Globus pallidus (tissue), 1 donor: ENCODE results near the gene MAU2.
A peak's percentile ranks its signal among the peaks of the same experiment; 100 is the strongest.

Experiments used
- DNase-seq: peaks from one replicate; pipeline ENCODE4 v3.0.0-alpha.2; 2015; ENCODE audit warnings: low spot score

Gene MAU2

GRCh38 chr19:19320361-19321140 lies at the start of gene MAU2, which contains the start of gene SUGP1:
MAU2 (plus strand) TSS chr19:19320829; CDS start chr19:19320860, 31 bp downstream.
SUGP1 (minus strand) TSS chr19:19320509; CDS start chr19:19320496, 13 bp downstream.
- peak; percentile 86 for DNase-seq

GRCh38 chr19:19271828-19272599 lies 48.6 kb upstream of the MAU2 start:
- DNase-seq = no peak

- no peak for DNase-seq
These were observed 46.5 kb upstream of the MAU2 start for GRCh38 chr19:19274146-19274545.

- DNase-seq = no peak
These were observed 45.7 kb upstream of the MAU2 start for GRCh38 chr19:19274716-19275565.

GRCh38 chr19:19276386-19276785 lies 44.2 kb upstream of the MAU2 start:
- no peak for DNase-seq

GRCh38 chr19:19276851-19277250 lies 43.8 kb upstream of the MAU2 start:
- DNase-seq = no peak

GRCh38 chr19:19278315-19278714 lies 42.3 kb upstream of the MAU2 start:
- DNase-seq = no peak

- DNase-seq = no peak
These were observed 41.5 kb upstream of the MAU2 start for GRCh38 chr19:19279062-19279612.

GRCh38 chr19:19279853-19280252 lies 40.8 kb upstream of the MAU2 start:
- no peak for DNase-seq

- peak; percentile 7 for DNase-seq
These were observed 40.1 kb upstream of the MAU2 start for GRCh38 chr19:19280561-19280960.

- DNase-seq = no peak
These were observed 34.9 kb upstream of the MAU2 start for GRCh38 chr19:19285686-19286085.

GRCh38 chr19:19292607-19293006 lies 28.0 kb upstream of the MAU2 start:
- no peak for DNase-seq

GRCh38 chr19:19294914-19295313 lies 25.7 kb upstream of the MAU2 start:
- no peak for DNase-seq

GRCh38 chr19:19296953-19297689 lies 23.5 kb upstream of the MAU2 start:
- no peak for DNase-seq

GRCh38 chr19:19297759-19298158 lies 22.9 kb upstream of the MAU2 start:
- DNase-seq = no peak

- no peak for DNase-seq
These were observed 20.0 kb upstream of the MAU2 start for GRCh38 chr19:19300613-19301012.

- no peak for DNase-seq
These were observed 17.2 kb upstream of the MAU2 start for GRCh38 chr19:19303411-19303810.

GRCh38 chr19:19304186-19304965 lies 16.3 kb upstream of the MAU2 start:
- DNase-seq = no peak

- no peak for DNase-seq
These were observed 15.6 kb upstream of the MAU2 start for GRCh38 chr19:19305066-19305465.

- DNase-seq = no peak
These were observed 14.9 kb upstream of the MAU2 start for GRCh38 chr19:19305696-19306095.
